WTC11 (cell line): ENCODE data around the gene SAE1. TPM values are rescaled to one million over a fixed set of nuclear protein-coding genes. Genes with fewer than 3 reads are reported as not detected.

Experiments used
- ATAC-seq: fragments of 200-7000 bp; cut with Tn5 transposase; 2 replicates; pipeline ENCODE4 v1.10.0; 2021; ENCODE audit warnings: mild to moderate bottlenecking, moderate library complexity
- CTCF ChIA-PET: fragments of 300-600 bp; sonication (Branson Sonifier 250); formaldehyde crosslinking; loops from one replicate; lab custom pipeline; 2021; ENCODE audit warnings: antibody characterized with exemption; lab: Charles Lee
- POLR2A ChIA-PET: fragments of 350-600 bp; sonication (Branson Sonifier 250); formaldehyde crosslinking; loops from one replicate; lab custom pipeline; 2021; ENCODE audit warnings: antibody characterized with exemption; lab: Charles Lee
- DNase-seq: peaks from one replicate; pipeline ENCODE4 v3.0.0; 2021; ENCODE audit warnings: low spot score
- H3K27ac Mint-ChIP-seq: 2 replicates; pipeline ENCODE4 v1.8.0; 2021; ENCODE audit warnings: mixed read lengths
- H3K27me3 Mint-ChIP-seq: 2 replicates; pipeline ENCODE4 v1.8.0; 2021; ENCODE audit warnings: low read depth, mild to moderate bottlenecking, moderate library complexity, mixed read lengths
- H3K36me3 Mint-ChIP-seq: 2 replicates; pipeline ENCODE4 v1.8.0; 2021; ENCODE audit warnings: mixed read lengths
- H3K4me1 Mint-ChIP-seq: 2 replicates; pipeline ENCODE4 v1.8.0; 2022; ENCODE audit warnings: mixed read lengths
- H3K4me3 Mint-ChIP-seq: 2 replicates; pipeline ENCODE4 v1.8.0; 2021; ENCODE audit warnings: mild to moderate bottlenecking, moderate library complexity, mixed read lengths
- H3K9me3 Mint-ChIP-seq: 2 replicates; pipeline ENCODE4 v1.8.0; 2021; ENCODE audit warnings: mixed read lengths
- CREM ChIP-seq: sonication (generic); formaldehyde crosslinking; IDR thresholded peaks from 2 replicates; pipeline ENCODE4 v1.8.1; 2022; ENCODE audit warnings: mild to moderate bottlenecking, missing genetic modification reagents, moderate library complexity
- E2F1 ChIP-seq: sonication (generic); formaldehyde crosslinking; IDR thresholded peaks from 2 replicates; pipeline ENCODE4 v1.8.0; 2022; ENCODE audit warnings: mild to moderate bottlenecking, missing genetic modification reagents
- EMX1 ChIP-seq: fragments of 250-450 bp; sonication (Bioruptor Pico); IDR thresholded peaks from 2 replicates; pipeline ENCODE4 v1.8.0; 2021; ENCODE audit warnings: mild to moderate bottlenecking
- FOXJ3 ChIP-seq: sonication (generic); formaldehyde crosslinking; IDR thresholded peaks from 2 replicates; pipeline ENCODE4 v1.9.0; 2021; ENCODE audit warnings: missing genetic modification reagents, mild to moderate bottlenecking, borderline replicate concordance
- HMGA2 ChIP-seq: fragments of 250-450 bp; sonication (Bioruptor Pico); IDR thresholded peaks from 2 replicates; pipeline ENCODE4 v1.4.0; 2021; ENCODE audit warnings: mild to moderate bottlenecking, moderate library complexity
- IRF1 ChIP-seq: sonication (generic); formaldehyde crosslinking; IDR thresholded peaks from 2 replicates; pipeline ENCODE4 v1.8.0; 2023; ENCODE audit warnings: missing genetic modification reagents
- JAZF1 ChIP-seq: fragments of 250-450 bp; sonication (Bioruptor Pico); IDR thresholded peaks from 2 replicates; pipeline ENCODE4 v1.9.0; 2021; ENCODE audit warnings: moderate library complexity, mild to moderate bottlenecking, inconsistent platforms
- RELA ChIP-seq: sonication (generic); formaldehyde crosslinking; IDR thresholded peaks from 2 replicates; pipeline ENCODE4 v1.8.1; 2022; ENCODE audit warnings: missing genetic modification reagents, mild to moderate bottlenecking, borderline replicate concordance
- SMAD3 ChIP-seq: sonication (generic); formaldehyde crosslinking; IDR thresholded peaks from 2 replicates; pipeline ENCODE4 v1.8.0; 2022; ENCODE audit warnings: missing genetic modification reagents, mild to moderate bottlenecking, borderline replicate concordance
- USF2 ChIP-seq: sonication (generic); formaldehyde crosslinking; IDR thresholded peaks from 2 replicates; pipeline ENCODE4 v1.8.1; 2023; ENCODE audit warnings: mild to moderate bottlenecking, missing genetic modification reagents, moderate library complexity
- ZNF317 ChIP-seq: sonication (generic); formaldehyde crosslinking; IDR thresholded peaks from 2 replicates; pipeline ENCODE4 v1.8.1; 2023; ENCODE audit warnings: low read depth, mild to moderate bottlenecking, moderate library complexity, missing genetic modification reagents, borderline replicate concordance
- ZNF416 ChIP-seq: fragments of 250-450 bp; sonication (Bioruptor Pico); IDR thresholded peaks from 2 replicates; pipeline ENCODE4 v1.9.0; 2021; ENCODE audit warnings: mild to moderate bottlenecking, inconsistent platforms
- ZSCAN18 ChIP-seq: fragments of 250-450 bp; sonication (Bioruptor Pico); IDR thresholded peaks from 2 replicates; pipeline ENCODE4 v2.1.2; 2022; ENCODE audit warnings: mild to moderate bottlenecking, moderate library complexity
- total RNA-seq: library from RNA; stranded (reverse); gene quantifications from 3 replicates; pipeline ENCODE4 v1.2.3, GENCODE V29; 2021
- TF ChIP-seq, protein P1 (sequence below): fragments of 250-450 bp; sonication (Bioruptor Pico); IDR thresholded peaks from 2 replicates; pipeline ENCODE4 v1.9.0; 2021; ENCODE audit warnings: mild to moderate bottlenecking
- TF ChIP-seq, protein P2 (sequence below): sonication (generic); formaldehyde crosslinking; IDR thresholded peaks from 2 replicates; pipeline ENCODE4 v1.8.0; 2023; ENCODE audit warnings: missing genetic modification reagents, mild to moderate bottlenecking, borderline replicate concordance

SAE1 gene
- total RNA-seq, 1 experiment from 2014 or later = 224 TPM

DNA sequence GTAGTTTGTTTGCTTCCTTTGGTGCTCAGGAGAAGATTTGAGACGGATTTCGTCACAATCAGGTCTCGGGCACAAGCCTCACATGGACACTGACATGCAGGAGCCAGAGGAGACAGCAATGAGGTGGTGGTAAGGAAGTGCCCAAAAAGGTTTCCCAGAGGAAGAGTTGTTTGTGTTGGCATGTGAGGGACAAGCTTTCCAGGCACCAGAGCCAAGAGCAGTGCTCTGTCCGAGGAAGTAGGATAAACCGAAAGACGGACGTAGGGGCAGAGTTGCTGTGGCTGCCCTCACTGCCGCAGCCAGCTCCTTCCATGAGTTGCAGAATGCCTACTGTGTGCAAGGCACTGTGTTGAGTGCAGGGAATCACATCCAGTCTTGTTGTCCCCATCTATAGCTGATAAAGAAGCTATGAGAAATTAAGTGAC, 27.7 kb downstream of the SAE1 start:
- Mint-ChIP-seq H3K27ac (peak overlapping the region; percentile 99), H3K4me3 (peak overlapping the region; percentile 51), H3K36me3 (peaks cover 58% of the 10 kb centered on the region), H3K27me3 (no peaks in the 10 kb centered on the region), H3K9me3 (no peaks in the 10 kb centered on the region), H3K4me1 (peaks cover 41% of the 10 kb centered on the region)
- CTCF ChIA-PET = interaction anchor here (1.0 to 2.7 kb wide), 9 partner anchors 8 to 145 kb away, joined by 3 to 26 read pairs (median 7); partner anchors contain the start of gene SAE1
- POLR2A ChIA-PET = interaction anchor here (1.1 to 1.6 kb wide), 2 partner anchors 45 to 67 kb away, joined by 4 to 10 read pairs; partner anchors contain the start of gene ZC3H4
- TF ChIP-seq SMAD3 (CRISPR knock-in tag) (no peak), RELA (CRISPR knock-in tag) (no peak)
- TF ChIP-seq, protein P1, sequence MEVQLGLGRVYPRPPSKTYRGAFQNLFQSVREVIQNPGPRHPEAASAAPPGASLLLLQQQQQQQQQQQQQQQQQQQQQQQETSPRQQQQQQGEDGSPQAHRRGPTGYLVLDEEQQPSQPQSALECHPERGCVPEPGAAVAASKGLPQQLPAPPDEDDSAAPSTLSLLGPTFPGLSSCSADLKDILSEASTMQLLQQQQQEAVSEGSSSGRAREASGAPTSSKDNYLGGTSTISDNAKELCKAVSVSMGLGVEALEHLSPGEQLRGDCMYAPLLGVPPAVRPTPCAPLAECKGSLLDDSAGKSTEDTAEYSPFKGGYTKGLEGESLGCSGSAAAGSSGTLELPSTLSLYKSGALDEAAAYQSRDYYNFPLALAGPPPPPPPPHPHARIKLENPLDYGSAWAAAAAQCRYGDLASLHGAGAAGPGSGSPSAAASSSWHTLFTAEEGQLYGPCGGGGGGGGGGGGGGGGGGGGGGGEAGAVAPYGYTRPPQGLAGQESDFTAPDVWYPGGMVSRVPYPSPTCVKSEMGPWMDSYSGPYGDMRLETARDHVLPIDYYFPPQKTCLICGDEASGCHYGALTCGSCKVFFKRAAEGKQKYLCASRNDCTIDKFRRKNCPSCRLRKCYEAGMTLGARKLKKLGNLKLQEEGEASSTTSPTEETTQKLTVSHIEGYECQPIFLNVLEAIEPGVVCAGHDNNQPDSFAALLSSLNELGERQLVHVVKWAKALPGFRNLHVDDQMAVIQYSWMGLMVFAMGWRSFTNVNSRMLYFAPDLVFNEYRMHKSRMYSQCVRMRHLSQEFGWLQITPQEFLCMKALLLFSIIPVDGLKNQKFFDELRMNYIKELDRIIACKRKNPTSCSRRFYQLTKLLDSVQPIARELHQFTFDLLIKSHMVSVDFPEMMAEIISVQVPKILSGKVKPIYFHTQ (CRISPR knock-in tag) = no peak
- ATAC-seq = no peak
- DNase-seq = no peak

- CTCF ChIA-PET = interaction anchor here (1.6 to 2.2 kb wide), 3 partner anchors 52 to 88 kb away, joined by 5 to 10 read pairs (median 7); no protein-coding TSS in a partner anchor
- POLR2A ChIA-PET = interaction anchor here (0.7 kb wide), 1 partner anchor 28 kb away, joined by 3 read pairs; no protein-coding TSS in a partner anchor
Observed at GRCh38 chr19:47158879-47159503, 28.4 kb downstream of the SAE1 start.

GRCh38 chr19:47161876-47162489, 31.3 kb downstream of the SAE1 start:
- H3K27ac Mint-ChIP-seq = no peak overlapping the region
- peaks cover 27% of the 10 kb centered on the region for H3K4me1 Mint-ChIP-seq
- H3K27me3 Mint-ChIP-seq = no peaks in the 10 kb centered on the region
- DNase-seq = no peak
- no peak overlapping the region for H3K4me3 Mint-ChIP-seq
- no peak for TF ChIP-seq USF2 (CRISPR knock-in tag)
- no peak for TF ChIP-seq JAZF1 (CRISPR knock-in tag)
- TF ChIP-seq, protein P2, sequence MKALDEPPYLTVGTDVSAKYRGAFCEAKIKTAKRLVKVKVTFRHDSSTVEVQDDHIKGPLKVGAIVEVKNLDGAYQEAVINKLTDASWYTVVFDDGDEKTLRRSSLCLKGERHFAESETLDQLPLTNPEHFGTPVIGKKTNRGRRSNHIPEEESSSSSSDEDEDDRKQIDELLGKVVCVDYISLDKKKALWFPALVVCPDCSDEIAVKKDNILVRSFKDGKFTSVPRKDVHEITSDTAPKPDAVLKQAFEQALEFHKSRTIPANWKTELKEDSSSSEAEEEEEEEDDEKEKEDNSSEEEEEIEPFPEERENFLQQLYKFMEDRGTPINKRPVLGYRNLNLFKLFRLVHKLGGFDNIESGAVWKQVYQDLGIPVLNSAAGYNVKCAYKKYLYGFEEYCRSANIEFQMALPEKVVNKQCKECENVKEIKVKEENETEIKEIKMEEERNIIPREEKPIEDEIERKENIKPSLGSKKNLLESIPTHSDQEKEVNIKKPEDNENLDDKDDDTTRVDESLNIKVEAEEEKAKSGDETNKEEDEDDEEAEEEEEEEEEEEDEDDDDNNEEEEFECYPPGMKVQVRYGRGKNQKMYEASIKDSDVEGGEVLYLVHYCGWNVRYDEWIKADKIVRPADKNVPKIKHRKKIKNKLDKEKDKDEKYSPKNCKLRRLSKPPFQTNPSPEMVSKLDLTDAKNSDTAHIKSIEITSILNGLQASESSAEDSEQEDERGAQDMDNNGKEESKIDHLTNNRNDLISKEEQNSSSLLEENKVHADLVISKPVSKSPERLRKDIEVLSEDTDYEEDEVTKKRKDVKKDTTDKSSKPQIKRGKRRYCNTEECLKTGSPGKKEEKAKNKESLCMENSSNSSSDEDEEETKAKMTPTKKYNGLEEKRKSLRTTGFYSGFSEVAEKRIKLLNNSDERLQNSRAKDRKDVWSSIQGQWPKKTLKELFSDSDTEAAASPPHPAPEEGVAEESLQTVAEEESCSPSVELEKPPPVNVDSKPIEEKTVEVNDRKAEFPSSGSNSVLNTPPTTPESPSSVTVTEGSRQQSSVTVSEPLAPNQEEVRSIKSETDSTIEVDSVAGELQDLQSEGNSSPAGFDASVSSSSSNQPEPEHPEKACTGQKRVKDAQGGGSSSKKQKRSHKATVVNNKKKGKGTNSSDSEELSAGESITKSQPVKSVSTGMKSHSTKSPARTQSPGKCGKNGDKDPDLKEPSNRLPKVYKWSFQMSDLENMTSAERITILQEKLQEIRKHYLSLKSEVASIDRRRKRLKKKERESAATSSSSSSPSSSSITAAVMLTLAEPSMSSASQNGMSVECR (CRISPR knock-in tag) = no peak
- peaks cover 48% of the 10 kb centered on the region for H3K36me3 Mint-ChIP-seq
- H3K9me3 Mint-ChIP-seq = no peaks in the 10 kb centered on the region
- POLR2A ChIA-PET = no interaction called here
- no peak for ATAC-seq
- CTCF ChIA-PET = no interaction called here

More at GRCh38 chr19:47158879-47159503, 28.4 kb downstream of the SAE1 start:
- Mint-ChIP-seq H3K36me3 (peaks cover 56% of the 10 kb centered on the region), H3K4me3 (no peak overlapping the region), H3K9me3 (no peaks in the 10 kb centered on the region), H3K4me1 (peaks cover 41% of the 10 kb centered on the region), H3K27me3 (no peaks in the 10 kb centered on the region), H3K27ac (peak overlapping the region; percentile 99)
- TF ChIP-seq ZNF416 (no peak), HMGA2 (no peak), EMX1 (CRISPR knock-in tag) (no peak), ZSCAN18 (no peak), CREM (CRISPR knock-in tag) (no peak), FOXJ3 (CRISPR knock-in tag) (no peak), ZNF317 (CRISPR knock-in tag) (no peak), IRF1 (CRISPR knock-in tag) (no peak), E2F1 (CRISPR knock-in tag) (no peak)
- DNase-seq (no peak), ATAC-seq (no peak)
